HPDE6-E6E7 (cell line): ENCODE results near the gene WNT10A.
A peak's percentile ranks its signal among the peaks of the same experiment; 100 is the strongest.
"Not testable (repeated sequence)": the region's sequence is repeated elsewhere in the genome, so short reads cannot be mapped to it uniquely, and the experiment has no call there.

Experiments
- DNase-seq: peaks from one replicate; pipeline ENCODE4 v3.0.0; 2011; ENCODE audit warnings: missing footprints; ENCODE audit errors: extremely low spot score

WNT10A gene

GRCh38 chr2:218880102-218880858 is at the start of gene WNT10A:
TSS of gene WNT10A (plus strand) at chr2:218880852. CDS start at chr2:218880996, 144 bp downstream.
- no peak for DNase-seq

GRCh38 chr2:218831378-218831990 is 49.2 kb upstream of the WNT10A start, which contains the start of gene PRKAG3:
TSS of gene PRKAG3 (minus strand) at chr2:218831803.
- DNase-seq = no peak

GRCh38 chr2:218832081-218832480 is 48.6 kb upstream of the WNT10A start:
- DNase-seq = no peak

GRCh38 chr2:218832520-218832919 is 48.1 kb upstream of the WNT10A start:
- DNase-seq = no peak

GRCh38 chr2:218833023-218833609 is 47.5 kb upstream of the WNT10A start:
- DNase-seq = no peak

- DNase-seq = no peak
These were observed 46.0 kb upstream of the WNT10A start for GRCh38 chr2:218834685-218835084.

- DNase-seq = no peak
These were observed 43.2 kb upstream of the WNT10A start for GRCh38 chr2:218837495-218837894.

- no peak for DNase-seq
These were observed 41.2 kb upstream of the WNT10A start for GRCh38 chr2:218839430-218839829.

- no peak for DNase-seq
These were observed 40.8 kb upstream of the WNT10A start for GRCh38 chr2:218839888-218840287.

- DNase-seq = not testable (repeated sequence)
These were observed 36.3 kb upstream of the WNT10A start for GRCh38 chr2:218844334-218844733.

GRCh38 chr2:218846963-218847362 is 33.7 kb upstream of the WNT10A start:
- DNase-seq = not testable (repeated sequence)

- no peak for DNase-seq
These were observed 30.9 kb upstream of the WNT10A start for GRCh38 chr2:218849721-218850120.

GRCh38 chr2:218850796-218851195 is 29.9 kb upstream of the WNT10A start:
- no peak for DNase-seq

GRCh38 chr2:218851286-218851685 is 29.4 kb upstream of the WNT10A start:
- no peak for DNase-seq

GRCh38 chr2:218852911-218853667 is 27.6 kb upstream of the WNT10A start:
- DNase-seq = no peak

- peak; percentile 60 for DNase-seq
These were observed 26.9 kb upstream of the WNT10A start for GRCh38 chr2:218853766-218854165.

- no peak for DNase-seq
These were observed 25.8 kb upstream of the WNT10A start for GRCh38 chr2:218854860-218855259.

- DNase-seq = no peak
These were observed 25.1 kb upstream of the WNT10A start for GRCh38 chr2:218855305-218856166.

GRCh38 chr2:218856167-218856895 is 24.3 kb upstream of the WNT10A start:
- DNase-seq = no peak

GRCh38 chr2:218856896-218857243 is 23.8 kb upstream of the WNT10A start:
- no peak for DNase-seq
